H9 (cell line): Measurements from ENCODE around the gene ANKRD27. TPM values are rescaled to one million over a fixed set of nuclear protein-coding genes. Genes with fewer than 3 reads are reported as not detected.

ENCODE experiments used
- DNase-seq: peaks from one replicate; pipeline ENCODE4 v3.0.0-alpha.2; 2017
- H2AFZ ChIP-seq: one replicate; pipeline ENCODE4 v1.6.1; 2013; ENCODE audit warnings: mild to moderate bottlenecking, low read length, control low read depth, moderate library complexity
- H2AK5ac ChIP-seq: 2 replicates; pipeline ENCODE4 v1.6.1; 2013; ENCODE audit warnings: low read length, control low read depth, mixed read lengths; ENCODE audit not compliant: insufficient read length
- H2BK120ac ChIP-seq: one replicate; pipeline ENCODE4 v1.6.1; 2013; ENCODE audit warnings: low read depth, mild to moderate bottlenecking, low read length, control low read depth, inconsistent platforms; ENCODE audit not compliant: poor library complexity, severe bottlenecking
- H2BK12ac ChIP-seq: 2 replicates; pipeline ENCODE4 v1.6.1; 2013; ENCODE audit warnings: low read length, control low read depth, mixed read lengths, low read depth; ENCODE audit not compliant: insufficient read length
- H2BK15ac ChIP-seq: 2 replicates; pipeline ENCODE4 v1.6.1; 2013; ENCODE audit warnings: low read depth, low read length, control low read depth
- H2BK20ac ChIP-seq: one replicate; pipeline ENCODE4 v1.6.1; 2013; ENCODE audit warnings: low read depth, mild to moderate bottlenecking, low read length, control low read depth, inconsistent platforms; ENCODE audit not compliant: poor library complexity, severe bottlenecking
- H2BK5ac ChIP-seq: 2 replicates; pipeline ENCODE4 v1.6.1; 2013; ENCODE audit warnings: low read length, control low read depth, mixed read lengths; ENCODE audit not compliant: insufficient read length
- H3K14ac ChIP-seq: 2 replicates; pipeline ENCODE4 v1.6.1; 2013; ENCODE audit warnings: low read length, control low read depth; ENCODE audit not compliant: insufficient read depth
- H3K18ac ChIP-seq: 2 replicates; pipeline ENCODE4 v1.6.1; 2013; ENCODE audit warnings: low read depth, mild to moderate bottlenecking, mixed read lengths, low read length, control low read depth; ENCODE audit not compliant: insufficient read length
- H3K23ac ChIP-seq: 2 replicates; pipeline ENCODE4 v1.6.1; 2013; ENCODE audit warnings: low read length, control low read depth, mixed read lengths, low read depth; ENCODE audit not compliant: insufficient read length
- H3K23me2 ChIP-seq: 2 replicates; pipeline ENCODE4 v1.6.1; 2013; ENCODE audit warnings: low read depth, mild to moderate bottlenecking, mixed read lengths, low read length, control low read depth; ENCODE audit not compliant: insufficient read length, poor library complexity, severe bottlenecking
- H3K27ac ChIP-seq: 2 replicates; pipeline ENCODE4 v1.5.1; 2013; ENCODE audit warnings: low read length, control low read depth, mixed read lengths, low read depth; ENCODE audit not compliant: insufficient read length
- H3K27me3 ChIP-seq: 2 replicates; pipeline ENCODE4 v1.6.1; 2013; ENCODE audit warnings: low read length, control low read depth, inconsistent platforms; ENCODE audit not compliant: insufficient read depth
- H3K4ac ChIP-seq: 2 replicates; pipeline ENCODE4 v1.6.1; 2013; ENCODE audit warnings: low read depth, mild to moderate bottlenecking, control low read depth, inconsistent platforms, low read length, moderate library complexity
- H3K4me1 ChIP-seq: 2 replicates; pipeline ENCODE4 v1.6.1; 2013; ENCODE audit warnings: low read length, control low read depth, inconsistent platforms; ENCODE audit not compliant: insufficient read depth
- H3K4me2 ChIP-seq: 2 replicates; pipeline ENCODE4 v1.6.1; 2013; ENCODE audit warnings: low read length, control low read depth, mixed read lengths; ENCODE audit not compliant: insufficient read length, insufficient read depth
- H3K56ac ChIP-seq: 2 replicates; pipeline ENCODE4 v1.6.1; 2013; ENCODE audit warnings: low read depth, mild to moderate bottlenecking, mixed read lengths, low read length, control low read depth; ENCODE audit not compliant: insufficient read length
- H3K79me1 ChIP-seq: 2 replicates; pipeline ENCODE4 v1.6.1; 2013; ENCODE audit warnings: low read depth, mild to moderate bottlenecking, moderate library complexity, low read length, control low read depth, inconsistent platforms; ENCODE audit not compliant: insufficient read depth, poor library complexity, severe bottlenecking
- H3K79me2 ChIP-seq: 2 replicates; pipeline ENCODE4 v1.6.1; 2013; ENCODE audit warnings: low read length, control low read depth, inconsistent platforms; ENCODE audit not compliant: insufficient read depth
- H3K9ac ChIP-seq: 2 replicates; pipeline ENCODE4 v1.6.1; 2013; ENCODE audit warnings: low read length, control low read depth, mixed read lengths; ENCODE audit not compliant: insufficient read length; ENCODE audit errors: extremely low read depth
- H3K9me3 ChIP-seq: one replicate; pipeline ENCODE4 v1.6.1; 2013; ENCODE audit warnings: low read depth, low read length, inconsistent platforms; ENCODE audit not compliant: control insufficient read depth
- H3T11ph ChIP-seq: one replicate; pipeline ENCODE4 v1.6.1; 2013; ENCODE audit warnings: mild to moderate bottlenecking, low read length, control low read depth, inconsistent platforms
- H4K20me1 ChIP-seq: one replicate; pipeline ENCODE4 v1.6.1; 2013; ENCODE audit not compliant: control insufficient read depth, insufficient read length, insufficient read depth
- H4K5ac ChIP-seq: 2 replicates; pipeline ENCODE4 v1.6.1; 2013; ENCODE audit warnings: low read depth, mild to moderate bottlenecking, mixed read lengths, low read length, control low read depth; ENCODE audit not compliant: insufficient read length
- H4K8ac ChIP-seq: replicated peaks from 2 replicates; pipeline ENCODE4 v1.6.1; 2013; ENCODE audit warnings: low read length, control low read depth, mixed read lengths, low read depth; ENCODE audit not compliant: insufficient read length
- H4K91ac ChIP-seq: 2 replicates; pipeline ENCODE4 v1.6.1; 2013; ENCODE audit warnings: low read depth, mild to moderate bottlenecking, moderate library complexity, mixed read lengths, low read length, control low read depth; ENCODE audit not compliant: insufficient read length
- H3K27ac Mint-ChIP-seq, 3 experiments: 2 replicates in 2 of 3; 3 replicates in 1 of 3; pipeline ENCODE4 v1.8.0; 2020 to 2021; ENCODE audit warnings: mixed read lengths in 3 of 3, mild to moderate bottlenecking in 1 of 3, moderate library complexity in 1 of 3
- H3K27me3 Mint-ChIP-seq: 2 replicates; pipeline ENCODE4 v1.8.0; 2021; ENCODE audit warnings: low read depth, mild to moderate bottlenecking, moderate library complexity, mixed read lengths
- H3K36me3 Mint-ChIP-seq, 3 experiments: 2 replicates in 2 of 3; 3 replicates in 1 of 3; pipeline ENCODE4 v1.8.0; 2020 to 2021; ENCODE audit warnings: low read depth in 3 of 3, mixed read lengths in 3 of 3; ENCODE audit not compliant: insufficient read depth in 1 of 3
- H3K4me1 Mint-ChIP-seq, 2 experiments: 2 replicates each; pipeline ENCODE4 v1.8.0; 2020; ENCODE audit warnings: mixed read lengths in 2 of 2
- H3K4me3 Mint-ChIP-seq, 2 experiments: 2 replicates in 1 of 2; 3 replicates in 1 of 2; pipeline ENCODE4 v1.8.0; 2020 to 2021; ENCODE audit warnings: mild to moderate bottlenecking in 2 of 2, mixed read lengths in 2 of 2, moderate library complexity in 1 of 2
- H3K9me3 Mint-ChIP-seq, 2 experiments: 2 replicates in 1 of 2; 3 replicates in 1 of 2; pipeline ENCODE4 v1.8.0; 2020; ENCODE audit warnings: mild to moderate bottlenecking in 2 of 2, mixed read lengths in 2 of 2, moderate library complexity in 1 of 2
- CTCF ChIP-seq: fragments of 200-600 bp; sonication (generic); conservative IDR thresholded peaks from 3 replicates; pipeline ENCODE4 v1.8.0; 2021; ENCODE audit warnings: antibody characterized with exemption, mild to moderate bottlenecking
- WGBS: extraction: QIAGEN DNeasy Blood & Tissue Kit; methylation state at CpG from one replicate; pipeline ENCODE4 v1.1.7; 2013; ENCODE audit warnings: missing lambda C conversion rate, low lambda C conversion rate, mixed read lengths; ENCODE audit not compliant: insufficient read length; ENCODE audit errors: extremely low coverage; 5-methylcytosine and 5-hydroxymethylcytosine counted together
- total RNA-seq: library from RNA; stranded (reverse); gene quantifications from 2 replicates; pipeline ENCODE4 v1.2.1, GENCODE V29; 2021

ANKRD27 gene
- total RNA-seq, 1 experiment from 2014 or later: 40.7 TPM

- Mint-ChIP-seq H3K4me1 (no peaks in the 10 kb centered on the region), H3K4me3 (no peak overlapping the region), H3K27ac (no peak overlapping the region), H3K9me3 (no peaks in the 10 kb centered on the region), H3K36me3 (peaks cover 31 to 75% (median 70%) of the 10 kb centered on the region in 3 experiments), H3K27me3 (no peaks in the 10 kb centered on the region)
- no peak overlapping the region for H2BK5ac ChIP-seq
- no peak for DNase-seq
- H3K4me2 ChIP-seq: no peak overlapping the region
- no peak overlapping the region for H4K8ac ChIP-seq
- no CpG with 5 or more reads among the region's 23 CpGs for WGBS
- H2BK15ac ChIP-seq: no peak overlapping the region
- no peak overlapping the region for H3K27ac ChIP-seq
- H3K4ac ChIP-seq: no peak overlapping the region
- no peaks in the 10 kb centered on the region for H4K20me1 ChIP-seq
- no peak overlapping the region for H3K56ac ChIP-seq
- TF ChIP-seq CTCF: no peak
- H3K18ac ChIP-seq: no peak overlapping the region
- H3T11ph ChIP-seq: no peak overlapping the region
- H2BK120ac ChIP-seq: no peak overlapping the region
- H2BK12ac ChIP-seq: no peak overlapping the region
- no peak overlapping the region for H3K9ac ChIP-seq
- H4K91ac ChIP-seq: no peak overlapping the region
- no peaks in the 10 kb centered on the region for H3K27me3 ChIP-seq
- no peak overlapping the region; the same call in 1 of the 2 replicates for H3K14ac ChIP-seq
- no peaks in the 10 kb centered on the region for H3K9me3 ChIP-seq
- H2BK20ac ChIP-seq: no peak overlapping the region
- H2AFZ ChIP-seq: no peak overlapping the region
- no peaks in the 10 kb centered on the region for H3K23me2 ChIP-seq
- no peak overlapping the region for H4K5ac ChIP-seq
- no peaks in the 10 kb centered on the region for H3K4me1 ChIP-seq
- no peak overlapping the region for H2AK5ac ChIP-seq
- H3K23ac ChIP-seq: no peak overlapping the region
- H3K79me2 ChIP-seq: no peaks in the 10 kb centered on the region
- H3K79me1 ChIP-seq: no peaks in the 10 kb centered on the region
These were observed 55.8 kb downstream of the ANKRD27 start for GRCh38 chr19:32619051-32619685.
